Transverse colon (tissue), 4 donors: Measurements from ENCODE around the gene BIN2.

ENCODE experiments used
- POLR2A ChIP-seq: fragments of 450-650 bp; IDR thresholded peaks from one replicate; pipeline ENCODE4 v1.6.1; 2016; ENCODE audit warnings: antibody characterized with exemption, mild to moderate bottlenecking, moderate library complexity
- POLR2AphosphoS5 ChIP-seq, 3 donors: sonication (generic); formaldehyde crosslinking; IDR thresholded peaks; one replicate each; pipeline ENCODE4 v1.6.1; 2016; ENCODE audit warnings: antibody characterized with exemption in 3 of 3
- TF ChIP-seq, protein P1 (sequence below), 5 experiments: fragments of 200-600 bp in 3 of 5; fragments of 450-650 bp in 2 of 5; sonication (generic) in 3 of 5; IDR thresholded peaks; 1 replicate in 2 of 5; 2 replicates in 3 of 5; pipeline ENCODE4 v1.5.1; 2016 to 2017; ENCODE audit warnings: antibody characterized with exemption in 5 of 5, inconsistent platforms in 3 of 5, mild to moderate bottlenecking in 2 of 5, moderate library complexity in 1 of 5

DNA sequence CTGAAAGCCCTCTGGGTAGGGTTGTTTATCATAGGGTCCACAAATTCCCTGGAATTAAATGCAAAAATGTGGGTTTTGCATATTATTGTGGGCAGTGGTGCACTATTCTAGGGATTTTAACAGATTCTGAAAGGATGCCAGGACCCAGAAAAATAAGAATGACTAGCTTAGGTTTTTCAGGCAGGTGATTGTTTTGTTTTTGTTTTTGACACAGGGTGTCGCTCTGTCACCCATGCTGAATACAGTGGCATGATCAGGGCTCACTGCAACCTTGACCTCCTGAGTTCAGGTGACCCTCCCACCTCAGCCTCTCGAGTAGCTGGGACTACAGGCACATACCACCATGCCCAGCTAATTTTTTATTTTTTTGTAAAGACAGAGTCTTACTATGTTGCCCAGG, 48.0 kb upstream of the BIN2 start:
- TF ChIP-seq, protein P1, sequence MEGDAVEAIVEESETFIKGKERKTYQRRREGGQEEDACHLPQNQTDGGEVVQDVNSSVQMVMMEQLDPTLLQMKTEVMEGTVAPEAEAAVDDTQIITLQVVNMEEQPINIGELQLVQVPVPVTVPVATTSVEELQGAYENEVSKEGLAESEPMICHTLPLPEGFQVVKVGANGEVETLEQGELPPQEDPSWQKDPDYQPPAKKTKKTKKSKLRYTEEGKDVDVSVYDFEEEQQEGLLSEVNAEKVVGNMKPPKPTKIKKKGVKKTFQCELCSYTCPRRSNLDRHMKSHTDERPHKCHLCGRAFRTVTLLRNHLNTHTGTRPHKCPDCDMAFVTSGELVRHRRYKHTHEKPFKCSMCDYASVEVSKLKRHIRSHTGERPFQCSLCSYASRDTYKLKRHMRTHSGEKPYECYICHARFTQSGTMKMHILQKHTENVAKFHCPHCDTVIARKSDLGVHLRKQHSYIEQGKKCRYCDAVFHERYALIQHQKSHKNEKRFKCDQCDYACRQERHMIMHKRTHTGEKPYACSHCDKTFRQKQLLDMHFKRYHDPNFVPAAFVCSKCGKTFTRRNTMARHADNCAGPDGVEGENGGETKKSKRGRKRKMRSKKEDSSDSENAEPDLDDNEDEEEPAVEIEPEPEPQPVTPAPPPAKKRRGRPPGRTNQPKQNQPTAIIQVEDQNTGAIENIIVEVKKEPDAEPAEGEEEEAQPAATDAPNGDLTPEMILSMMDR (IDR thresholded peaks at IDR 0.05) = no peak
- TF ChIP-seq POLR2A (no peak), POLR2AphosphoS5 (IDR thresholded peaks at IDR 0.05) (no peak)
